ENCODE measurements around the gene SYNDIG1. TPM values are rescaled to one million over a fixed set of nuclear protein-coding genes. Genes with fewer than 3 reads are reported as not detected.

Gene SYNDIG1
- total and polyA plus RNA-seq, 5 donors: 26.3 to 38.6 (median 34.6) TPM

DNA sequence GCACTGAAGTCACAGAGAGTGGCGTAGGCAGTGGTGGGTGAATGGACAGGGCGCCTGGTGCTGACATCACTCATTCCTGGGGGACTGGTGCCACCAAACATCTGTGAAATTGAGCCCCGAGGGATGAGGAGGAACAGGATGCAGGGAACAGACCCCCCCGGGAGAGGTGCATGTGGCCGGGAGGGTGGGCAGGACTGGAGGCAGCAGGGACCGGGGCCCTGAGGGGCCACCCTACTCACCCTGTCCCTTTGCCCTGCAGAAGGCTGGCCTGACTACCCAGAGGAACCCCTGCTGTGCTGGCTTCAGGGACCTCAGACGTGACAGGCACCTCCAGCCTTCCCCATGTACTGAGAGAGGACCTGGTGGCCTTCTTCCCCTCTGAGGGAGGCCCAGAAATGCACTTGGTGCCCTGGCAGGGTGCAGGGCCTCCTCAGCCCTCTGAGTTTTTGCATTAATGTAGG is 25.1 kb downstream of the SYNDIG1 start:
- Histone ChIP-seq H3K27me3 (ENCODE audit: control insufficient read depth, insufficient read depth) (no peaks in the 10 kb centered on the region), H3K27ac (ENCODE audit: low read length) (no peak overlapping the region), H3K4me1 (ENCODE audit: control insufficient read depth, insufficient read depth, low read length) (peaks cover 3% of the 10 kb centered on the region), H3K9me3 (ENCODE audit: control insufficient read depth, low read length) (no peaks in the 10 kb centered on the region), H3K4me3 (ENCODE audit: low read length) (no peak overlapping the region)
- DNase-seq (no peak), ATAC-seq (no peak)
- intact Hi-C loops (cut with DNase I): no loop called here
- 85% methylated on average over 7 of the region's 7 CpGs for WGBS

- Histone ChIP-seq H3K4me3 (ENCODE audit: low read length) (no peak overlapping the region), H3K9me3 (ENCODE audit: control insufficient read depth, low read length) (no peaks in the 10 kb centered on the region), H3K27me3 (ENCODE audit: control insufficient read depth, insufficient read depth) (no peaks in the 10 kb centered on the region), H3K27ac (ENCODE audit: low read length) (no peak overlapping the region), H3K4me1 (ENCODE audit: control insufficient read depth, insufficient read depth, low read length) (peaks cover 3% of the 10 kb centered on the region)
- no peak for ATAC-seq
- DNase-seq: no peak
- WGBS: 95% methylated on average over 8 of the region's 8 CpGs
- intact Hi-C loops (cut with DNase I): no loop called here
Measured at GRCh38 chr20:24495266-24495665, 25.8 kb downstream of the SYNDIG1 start.

DNA sequence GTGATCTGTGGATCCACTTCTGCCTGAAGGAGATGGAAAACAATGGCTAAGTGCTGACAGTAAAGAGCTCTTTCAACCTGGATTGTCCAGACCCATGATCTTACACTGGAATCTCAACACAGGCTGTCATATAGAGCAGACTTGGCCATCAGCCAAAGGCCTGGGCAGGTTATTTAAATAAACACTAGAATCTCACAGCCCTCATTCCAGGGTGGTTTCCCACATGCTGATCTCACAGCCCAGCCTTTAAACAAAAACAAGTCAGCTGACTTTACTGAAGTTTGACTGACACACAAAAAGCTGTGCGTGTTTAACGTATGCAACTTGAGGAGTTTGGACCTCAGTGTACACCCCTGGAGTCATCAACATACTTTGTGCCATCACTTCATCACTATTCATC is 28.4 kb downstream of the SYNDIG1 start:
- no peak overlapping the region for H3K27ac ChIP-seq (ENCODE audit: low read length)

GRCh38 chr20:24498641-24499040 is 29.2 kb downstream of the SYNDIG1 start:
- no peak overlapping the region for H3K27ac ChIP-seq (ENCODE audit: low read length)
- 86% methylated on average over 5 of the region's 5 CpGs for WGBS
- intact Hi-C loops (cut with DNase I): no loop called here
- H3K27me3 ChIP-seq (ENCODE audit: control insufficient read depth, insufficient read depth): no peaks in the 10 kb centered on the region
- no peak for ATAC-seq
- no peak overlapping the region for H3K4me3 ChIP-seq (ENCODE audit: low read length)
- H3K4me1 ChIP-seq (ENCODE audit: control insufficient read depth, insufficient read depth, low read length): peaks cover 4% of the 10 kb centered on the region
- no peak for DNase-seq
- no peaks in the 10 kb centered on the region for H3K9me3 ChIP-seq (ENCODE audit: control insufficient read depth, low read length)

More for the DNA sequence above, 28.4 kb downstream of the SYNDIG1 start:
- H3K4me3 ChIP-seq (ENCODE audit: low read length): no peak overlapping the region
- H3K9me3 ChIP-seq (ENCODE audit: control insufficient read depth, low read length): no peaks in the 10 kb centered on the region
- 56% methylated on average over 2 of the region's 2 CpGs for WGBS
- peaks cover 4% of the 10 kb centered on the region for H3K4me1 ChIP-seq (ENCODE audit: control insufficient read depth, insufficient read depth, low read length)
- DNase-seq (no peak), ATAC-seq (no peak)
- intact Hi-C loops (cut with DNase I): no loop called here
- no peaks in the 10 kb centered on the region for H3K27me3 ChIP-seq (ENCODE audit: control insufficient read depth, insufficient read depth)

GRCh38 chr20:24499472-24499871 is 30.0 kb downstream of the SYNDIG1 start:
- ATAC-seq: no peak

GRCh38 chr20:24501764-24502556 is 32.5 kb downstream of the SYNDIG1 start:
- intact Hi-C loops (cut with DNase I): no loop called here
- ATAC-seq: peak; percentile 5 to 70
- Histone ChIP-seq H3K27ac (ENCODE audit: low read length) (peak overlapping the region; percentile 69), H3K4me3 (ENCODE audit: low read length) (no peak overlapping the region), H3K27me3 (ENCODE audit: control insufficient read depth, insufficient read depth) (no peaks in the 10 kb centered on the region), H3K9me3 (ENCODE audit: control insufficient read depth, low read length) (no peaks in the 10 kb centered on the region), H3K4me1 (ENCODE audit: control insufficient read depth, insufficient read depth, low read length) (peaks cover 5% of the 10 kb centered on the region)
- DNase-seq: peak in 1 of 3 donors; percentile 65
- WGBS: 56% methylated on average over 15 of the region's 15 CpGs

More at GRCh38 chr20:24499472-24499871, 30.0 kb downstream of the SYNDIG1 start:
- intact Hi-C loops (cut with DNase I): no loop called here
- WGBS: 94% methylated on average over 6 of the region's 6 CpGs
- DNase-seq: no peak
- peaks cover 4% of the 10 kb centered on the region for H3K4me1 ChIP-seq (ENCODE audit: control insufficient read depth, insufficient read depth, low read length)
- H3K4me3 ChIP-seq (ENCODE audit: low read length): no peak overlapping the region
- no peaks in the 10 kb centered on the region for H3K27me3 ChIP-seq (ENCODE audit: control insufficient read depth, insufficient read depth)
- no peak overlapping the region for H3K27ac ChIP-seq (ENCODE audit: low read length)
- H3K9me3 ChIP-seq (ENCODE audit: control insufficient read depth, low read length): no peaks in the 10 kb centered on the region

GRCh38 chr20:24502661-24503060 is 33.2 kb downstream of the SYNDIG1 start:
- Histone ChIP-seq H3K4me1 (ENCODE audit: control insufficient read depth, insufficient read depth, low read length) (peaks cover 8% of the 10 kb centered on the region), H3K27me3 (ENCODE audit: control insufficient read depth, insufficient read depth) (no peaks in the 10 kb centered on the region), H3K27ac (ENCODE audit: low read length) (peak overlapping the region; percentile 96), H3K4me3 (ENCODE audit: low read length) (no peak overlapping the region), H3K9me3 (ENCODE audit: control insufficient read depth, low read length) (no peaks in the 10 kb centered on the region)
- DNase-seq (no peak), ATAC-seq (peak; percentile 31 to 58)
- 59% methylated on average over 5 of the region's 5 CpGs for WGBS
- intact Hi-C loops (cut with DNase I): no loop called here

DNA sequence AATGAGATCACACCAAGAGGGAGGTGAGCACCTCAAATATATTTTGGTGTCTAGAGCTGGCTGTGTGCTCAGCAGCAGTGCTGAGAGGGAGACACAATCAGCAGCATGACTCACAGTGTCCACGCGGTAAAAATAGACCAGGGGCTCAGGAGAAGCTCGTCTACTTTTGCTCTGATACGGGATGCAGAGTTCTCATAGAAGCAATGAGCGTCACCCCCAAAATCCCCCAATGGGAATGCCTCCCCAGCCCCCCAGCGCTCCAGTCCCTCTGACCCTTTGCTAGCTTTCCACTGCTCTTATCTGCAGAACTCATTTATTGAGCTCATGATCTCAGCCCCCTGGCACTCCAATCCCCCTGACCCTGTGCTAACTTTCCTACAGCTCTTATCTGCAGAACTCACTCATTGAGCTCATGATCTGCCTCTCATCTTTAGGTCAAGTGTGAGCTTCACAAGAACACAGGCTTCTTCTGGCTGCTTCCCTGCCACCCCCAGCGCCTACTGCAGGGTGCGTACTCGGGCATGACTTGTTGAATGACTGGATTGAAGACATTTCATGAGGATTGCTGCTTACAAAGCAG is 34.0 kb downstream of the SYNDIG1 start:
- DNase-seq: peak; percentile 45 to 71 (median 66)
- no peaks in the 10 kb centered on the region for H3K9me3 ChIP-seq (ENCODE audit: control insufficient read depth, low read length)
- no peak overlapping the region for H3K4me3 ChIP-seq (ENCODE audit: low read length)
- H3K27me3 ChIP-seq (ENCODE audit: control insufficient read depth, insufficient read depth): no peaks in the 10 kb centered on the region
- H3K27ac ChIP-seq (ENCODE audit: low read length): peak overlapping the region; percentile 96
- ATAC-seq: peak; percentile 85 to 87
- H3K4me1 ChIP-seq (ENCODE audit: control insufficient read depth, insufficient read depth, low read length): peaks cover 8% of the 10 kb centered on the region
- 19% methylated on average over 9 of the region's 9 CpGs for WGBS
- intact Hi-C loops (cut with DNase I): no loop called here

GRCh38 chr20:24504331-24505285 is 35.2 kb downstream of the SYNDIG1 start:
- peaks cover 8% of the 10 kb centered on the region for H3K4me1 ChIP-seq (ENCODE audit: control insufficient read depth, insufficient read depth, low read length)
- ATAC-seq (no peak), DNase-seq (no peak)
- H3K27ac ChIP-seq (ENCODE audit: low read length): peak overlapping the region; percentile 71
- 91% methylated on average over 21 of the region's 21 CpGs for WGBS
- H3K27me3 ChIP-seq (ENCODE audit: control insufficient read depth, insufficient read depth): no peaks in the 10 kb centered on the region
- H3K9me3 ChIP-seq (ENCODE audit: control insufficient read depth, low read length): no peaks in the 10 kb centered on the region
- no peak overlapping the region for H3K4me3 ChIP-seq (ENCODE audit: low read length)
- intact Hi-C loops (cut with DNase I): no loop called here

GRCh38 chr20:24506146-24506545 is 36.7 kb downstream of the SYNDIG1 start:
- H3K9me3 ChIP-seq (ENCODE audit: control insufficient read depth, low read length): no peaks in the 10 kb centered on the region
- DNase-seq (no peak), ATAC-seq (no peak)
- peak overlapping the region; percentile 71 for H3K27ac ChIP-seq (ENCODE audit: low read length)
- H3K27me3 ChIP-seq (ENCODE audit: control insufficient read depth, insufficient read depth): no peaks in the 10 kb centered on the region
- H3K4me1 ChIP-seq (ENCODE audit: control insufficient read depth, insufficient read depth, low read length): peaks cover 8% of the 10 kb centered on the region
- H3K4me3 ChIP-seq (ENCODE audit: low read length): no peak overlapping the region
- WGBS: 69% methylated on average over 3 of the region's 3 CpGs
- intact Hi-C loops (cut with DNase I): no loop called here

Measured in right cardiac atrium (tissue), 5 donors.